HepG2 (cell line): Measurements from ENCODE around the gene SPTBN4. TPM values are rescaled to one million over a fixed set of nuclear protein-coding genes. Genes with fewer than 3 reads are reported as not detected.

Experiments used
- ATAC-seq: fragments of 200-7000 bp; cut with Tn5 transposase; 3 replicates; pipeline ENCODE4 v1.9.1; 2020; ENCODE audit warnings: mild to moderate bottlenecking, moderate library complexity
- BruUV-seq: library from RNA; stranded (reverse); fragments of 400-500 nt; replicated peaks from 2 replicates; lab custom pipeline; 2021; lab: Mats Ljungman, UMichigan
- CTCF ChIA-PET: fragments of 300-600 bp; formaldehyde crosslinking; extraction: SDS; loops from one replicate; lab custom pipeline; 2021; ENCODE audit warnings: low total read pairs, inconsistent platforms, low intra/inter-chr PET ratio; lab: Yijun Ruan, JAX
- POLR2A ChIA-PET: fragments of 350-600 bp; sonication (Branson Sonifier 250); formaldehyde crosslinking; loops from one replicate; lab custom pipeline; 2020; ENCODE audit warnings: antibody characterized with exemption, inconsistent platforms; lab: Yijun Ruan, JAX
- DNase-seq: peaks from one replicate; pipeline ENCODE4 v3.0.0-alpha.2; 2015; ENCODE audit warnings: low spot score
- FAIRE-seq: peaks from 3 replicates; lab custom pipeline; 2011; peaks lifted over from hg19 to GRCh38; lab: Jason Lieb, UNC
- H2AFZ ChIP-seq: one replicate; pipeline ENCODE4 v1.6.1; 2011; ENCODE audit warnings: low read length, inconsistent platforms
- H3K27ac ChIP-seq: fragments of 300-600 bp; 3 replicates; pipeline ENCODE4 v1.8.0; 2011; ENCODE audit warnings: mixed run types, mild to moderate bottlenecking, mixed read lengths, low read length, inconsistent platforms; ENCODE audit not compliant: insufficient read depth; ENCODE audit errors: extremely low read length
- H3K27me3 ChIP-seq, 2 experiments: fragments of 200-600 bp in 1 of 2; 2 replicates in 1 of 2; 3 replicates in 1 of 2; pipeline versions ENCODE4 v1.6.0 to v1.8.0; 2011; ENCODE audit warnings: low read length in 2 of 2, mild to moderate bottlenecking in 2 of 2, moderate library complexity in 2 of 2, inconsistent platforms in 1 of 2; ENCODE audit not compliant: insufficient read depth in 2 of 2, control insufficient read depth in 1 of 2
- H3K36me3 ChIP-seq, 2 experiments: fragments of 200-600 bp in 1 of 2; replicated peaks in 1 of 2; 2 replicates in 1 of 2; 3 replicates in 1 of 2; pipeline versions ENCODE4 v1.5.1 to v1.8.0; 2011; ENCODE audit warnings: low read length in 2 of 2, inconsistent platforms in 1 of 2; ENCODE audit not compliant: insufficient read depth in 2 of 2, control insufficient read depth in 1 of 2
- H3K4me1 ChIP-seq: 2 replicates; pipeline ENCODE4 v1.5.1; 2012; ENCODE audit warnings: low read length, inconsistent platforms; ENCODE audit not compliant: insufficient read depth
- H3K4me2 ChIP-seq: 2 replicates; pipeline ENCODE4 v1.6.0; 2011; ENCODE audit warnings: low read depth, low read length, inconsistent platforms
- H3K4me3 ChIP-seq, 3 experiments: fragments of 200-600 bp in 1 of 3; sonication (generic), shearing (Covaris generic) in 1 of 3; replicated peaks in 1 of 3; 2 replicates each; pipeline ENCODE4 v1.5.1; 2011 to 2016; ENCODE audit warnings: low read length in 3 of 3, inconsistent platforms in 2 of 3, low read depth in 2 of 3, mild to moderate bottlenecking in 2 of 3, control low read depth in 1 of 3, mixed read lengths in 1 of 3; ENCODE audit not compliant: insufficient read depth in 1 of 3
- H3K79me2 ChIP-seq: one replicate; pipeline ENCODE4 v1.6.1; 2011; ENCODE audit warnings: low read length, inconsistent platforms; ENCODE audit not compliant: insufficient read depth
- H3K9ac ChIP-seq: 2 replicates; pipeline ENCODE4 v1.6.0; 2011; ENCODE audit warnings: mild to moderate bottlenecking, low read depth, low read length, inconsistent platforms; ENCODE audit not compliant: insufficient read depth
- H3K9me3 ChIP-seq: 2 replicates; pipeline ENCODE4 v1.5.1; 2012; ENCODE audit warnings: mild to moderate bottlenecking, low read length
- H4K20me1 ChIP-seq: 2 replicates; pipeline ENCODE4 v1.6.0; 2011; ENCODE audit warnings: inconsistent platforms, mild to moderate bottlenecking, low read length, moderate library complexity; ENCODE audit not compliant: insufficient read depth
- AGO2 ChIP-seq: fragments of 200-400 bp; formaldehyde crosslinking; optimal IDR thresholded peaks from 2 replicates; pipeline ENCODE3; 2017; ENCODE audit warnings: mild to moderate bottlenecking, low read depth, low read length, moderate library complexity
- EEA1 ChIP-seq: sonication (generic); formaldehyde crosslinking; IDR thresholded peaks from 2 replicates; pipeline ENCODE4 v1.5.1; 2020; ENCODE audit warnings: mild to moderate bottlenecking, missing genetic modification reagents, borderline replicate concordance
- GLI4 ChIP-seq: sonication (generic); formaldehyde crosslinking; IDR thresholded peaks from 2 replicates; pipeline ENCODE4 v1.5.1; 2020; ENCODE audit warnings: missing genetic modification reagents, mild to moderate bottlenecking, moderate library complexity, borderline replicate concordance
- HNF4G ChIP-seq, 2 experiments: sonication (generic) in 1 of 2; formaldehyde crosslinking in 1 of 2; IDR thresholded peaks; 2 replicates each; pipeline versions ENCODE4 v1.4.0 to v1.6.1; 2011 to 2020; ENCODE audit warnings: borderline replicate concordance in 2 of 2, low read depth in 2 of 2, mild to moderate bottlenecking in 2 of 2, low read length in 1 of 2, missing genetic modification reagents in 1 of 2, moderate library complexity in 1 of 2
- MATR3 ChIP-seq: sonication (generic); formaldehyde crosslinking; IDR thresholded peaks from 2 replicates; pipeline ENCODE4 v1.4.0; 2020; ENCODE audit warnings: missing genetic modification reagents
- SOX5 ChIP-seq: IDR thresholded peaks from 2 replicates; pipeline ENCODE4 v1.6.1; 2016; ENCODE audit warnings: borderline replicate concordance
- TARDBP ChIP-seq: sonication (generic); formaldehyde crosslinking; IDR thresholded peaks from 2 replicates; pipeline ENCODE4 v1.8.0; 2022; ENCODE audit warnings: mild to moderate bottlenecking, missing genetic modification reagents
- ZNF3 ChIP-seq: IDR thresholded peaks from 2 replicates; pipeline ENCODE4 v1.7.0; 2017; ENCODE audit warnings: inconsistent platforms
- ZNF564 ChIP-seq: sonication (generic); formaldehyde crosslinking; IDR thresholded peaks from 2 replicates; pipeline ENCODE4 v1.8.1; 2023; ENCODE audit warnings: mild to moderate bottlenecking, missing genetic modification reagents
- ZNF567 ChIP-seq: sonication (generic); formaldehyde crosslinking; IDR thresholded peaks from 2 replicates; pipeline ENCODE4 v1.8.1; 2023; ENCODE audit warnings: mild to moderate bottlenecking, missing genetic modification reagents, borderline replicate concordance
- ZNF678 ChIP-seq: sonication (generic); formaldehyde crosslinking; IDR thresholded peaks from 2 replicates; pipeline ENCODE4 v1.4.0; 2020; ENCODE audit warnings: mild to moderate bottlenecking, missing genetic modification reagents
- ZNF879 ChIP-seq: sonication (generic); formaldehyde crosslinking; IDR thresholded peaks from 2 replicates; pipeline ENCODE4 v1.8.1; 2023; ENCODE audit warnings: missing genetic modification reagents
- WGBS: methylation state at CpG from one replicate; pipeline ENCODE4 v1.1.6; 2017; ENCODE audit warnings: low lambda C conversion rate; 5-methylcytosine and 5-hydroxymethylcytosine counted together
- in situ Hi-C: cut with HindIII; loops from 2 replicates; pipeline ENCODE4 v1.10.0; 2017; ENCODE audit warnings: low pct_unique_long_range_greater_than_20kb; ENCODE audit not compliant: extremely low pct_ligation_motif_present
- intact Hi-C: fragments of 100-400 bp; cut with micrococcal nuclease; formaldehyde crosslinking; loops from one replicate; pipeline ENCODE4 v1.10.0; 2022; ENCODE audit not compliant: unreplicated experiment
- polyA plus RNA-seq, 8 experiments: library from polyadenylated mRNA; depleted of rRNA in 3 of 8; stranded (reverse) in 7 of 8; unstranded in 1 of 8; fragments of >200 nt; fragmentation: Illumina TruSeq in 4 of 8; extraction: Trizol in 4 of 8; gene quantifications; 2 replicates each; pipeline versions ENCODE4 v1.2.1 to v1.2.3, GENCODE V29; 2011 to 2016; ENCODE audit warnings: low read depth in 4 of 8, missing spikeins in 1 of 8, mixed read lengths in 1 of 8; ENCODE audit not compliant: insufficient read depth in 1 of 8
- total RNA-seq, 5 experiments: library from RNA; depleted of rRNA; stranded (reverse); fragments of >200 nt; fragmentation: Illumina TruSeq; extraction: Trizol; gene quantifications; 2 replicates each; pipeline ENCODE4 v1.2.3, GENCODE V29; 2016; ENCODE audit warnings: low read depth in 1 of 5
- TF ChIP-seq, protein P1 (sequence below): sonication (generic); formaldehyde crosslinking; IDR thresholded peaks from 2 replicates; pipeline ENCODE4 v1.4.0; 2020; ENCODE audit warnings: missing genetic modification reagents
- TF ChIP-seq, protein P2 (sequence below): sonication (generic); formaldehyde crosslinking; IDR thresholded peaks from 2 replicates; pipeline ENCODE4 v1.4.0; 2020; ENCODE audit warnings: mild to moderate bottlenecking, missing genetic modification reagents
- TF ChIP-seq, protein P3 (sequence below): sonication (generic); formaldehyde crosslinking; IDR thresholded peaks from 2 replicates; pipeline ENCODE4 v1.4.0; 2020; ENCODE audit warnings: missing genetic modification reagents

SPTBN4 gene
- total and polyA plus RNA-seq, 2 of the 13 experiments (the other 11 are each of a cell fraction or from before 2014, with no cell fraction given): 0.11 TPM

DNA sequence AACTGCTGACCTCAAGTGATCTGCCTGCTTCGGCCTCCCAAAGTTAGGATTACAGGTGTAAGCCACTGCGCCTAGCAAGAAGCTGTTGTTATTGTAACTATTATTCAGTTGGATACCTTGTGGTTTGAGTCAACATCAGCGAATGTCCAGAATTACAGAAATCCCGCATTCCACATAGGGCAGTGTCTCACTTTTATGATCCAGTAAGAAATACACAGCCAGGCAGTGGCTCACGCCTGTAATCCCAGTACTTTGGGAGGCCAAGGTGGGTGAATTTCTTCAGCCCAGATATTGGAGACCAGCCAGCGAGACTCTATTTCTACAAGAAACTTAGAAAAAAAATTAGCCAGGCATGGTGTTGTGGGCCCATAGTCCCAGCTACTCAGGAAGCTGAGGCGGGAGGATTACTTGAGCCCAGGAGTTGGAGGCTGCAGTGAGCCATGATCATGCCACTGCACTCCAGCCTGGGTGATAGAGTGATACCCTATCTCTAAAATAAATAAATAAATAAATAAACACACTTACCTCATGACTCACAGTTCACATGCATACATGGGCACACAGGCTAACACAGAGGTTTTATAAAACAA lies 43.8 kb downstream of the SPTBN4 start:
- ChIA-PET CTCF (no interaction called here), POLR2A (no interaction called here)
- Histone ChIP-seq H3K4me1 (no peaks in the 10 kb centered on the region), H2AFZ (no peak overlapping the region), H3K36me3 (no peaks in the 10 kb centered on the region), H3K4me3 (no peak overlapping the region), H4K20me1 (no peaks in the 10 kb centered on the region), H3K27ac (no peak overlapping the region), H3K9ac (no peak overlapping the region), H3K4me2 (no peak overlapping the region), H3K79me2 (no peaks in the 10 kb centered on the region), H3K9me3 (no peaks in the 10 kb centered on the region), H3K27me3 (peaks cover 3 to 11% of the 10 kb centered on the region in 2 experiments; a peak in 3 of 5 replicates)
- DNase-seq (no peak), ATAC-seq (no peak), FAIRE-seq (no peak)
- intact Hi-C loops: no loop called here
- TF ChIP-seq, protein P1, sequence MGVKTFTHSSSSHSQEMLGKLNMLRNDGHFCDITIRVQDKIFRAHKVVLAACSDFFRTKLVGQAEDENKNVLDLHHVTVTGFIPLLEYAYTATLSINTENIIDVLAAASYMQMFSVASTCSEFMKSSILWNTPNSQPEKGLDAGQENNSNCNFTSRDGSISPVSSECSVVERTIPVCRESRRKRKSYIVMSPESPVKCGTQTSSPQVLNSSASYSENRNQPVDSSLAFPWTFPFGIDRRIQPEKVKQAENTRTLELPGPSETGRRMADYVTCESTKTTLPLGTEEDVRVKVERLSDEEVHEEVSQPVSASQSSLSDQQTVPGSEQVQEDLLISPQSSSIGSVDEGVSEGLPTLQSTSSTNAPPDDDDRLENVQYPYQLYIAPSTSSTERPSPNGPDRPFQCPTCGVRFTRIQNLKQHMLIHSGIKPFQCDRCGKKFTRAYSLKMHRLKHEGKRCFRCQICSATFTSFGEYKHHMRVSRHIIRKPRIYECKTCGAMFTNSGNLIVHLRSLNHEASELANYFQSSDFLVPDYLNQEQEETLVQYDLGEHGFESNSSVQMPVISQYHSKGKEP (CRISPR knock-in tag): no peak
- TF ChIP-seq, protein P2, sequence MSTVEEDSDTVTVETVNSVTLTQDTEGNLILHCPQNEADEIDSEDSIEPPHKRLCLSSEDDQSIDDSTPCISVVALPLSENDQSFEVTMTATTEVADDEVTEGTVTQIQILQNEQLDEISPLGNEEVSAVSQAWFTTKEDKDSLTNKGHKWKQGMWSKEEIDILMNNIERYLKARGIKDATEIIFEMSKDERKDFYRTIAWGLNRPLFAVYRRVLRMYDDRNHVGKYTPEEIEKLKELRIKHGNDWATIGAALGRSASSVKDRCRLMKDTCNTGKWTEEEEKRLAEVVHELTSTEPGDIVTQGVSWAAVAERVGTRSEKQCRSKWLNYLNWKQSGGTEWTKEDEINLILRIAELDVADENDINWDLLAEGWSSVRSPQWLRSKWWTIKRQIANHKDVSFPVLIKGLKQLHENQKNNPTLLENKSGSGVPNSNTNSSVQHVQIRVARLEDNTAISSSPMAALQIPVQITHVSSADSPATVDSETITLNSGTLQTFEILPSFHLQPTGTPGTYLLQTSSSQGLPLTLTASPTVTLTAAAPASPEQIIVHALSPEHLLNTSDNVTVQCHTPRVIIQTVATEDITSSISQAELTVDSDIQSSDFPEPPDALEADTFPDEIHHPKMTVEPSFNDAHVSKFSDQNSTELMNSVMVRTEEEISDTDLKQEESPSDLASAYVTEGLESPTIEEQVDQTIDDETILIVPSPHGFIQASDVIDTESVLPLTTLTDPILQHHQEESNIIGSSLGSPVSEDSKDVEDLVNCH (CRISPR knock-in tag): no peak
- no peak for TF ChIP-seq SOX5 (CRISPR knock-in tag)
- TF ChIP-seq, protein P3, sequence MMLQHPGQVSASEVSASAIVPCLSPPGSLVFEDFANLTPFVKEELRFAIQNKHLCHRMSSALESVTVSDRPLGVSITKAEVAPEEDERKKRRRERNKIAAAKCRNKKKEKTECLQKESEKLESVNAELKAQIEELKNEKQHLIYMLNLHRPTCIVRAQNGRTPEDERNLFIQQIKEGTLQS: no peak
- no peak for TF ChIP-seq MATR3
- no peak for TF ChIP-seq HNF4G (IDR thresholded peaks at IDR 0.05; ENCODE audit: borderline replicate concordance, low read depth, low read length)
- TF ChIP-seq HNF4G (CRISPR knock-in tag; IDR thresholded peaks at IDR 0.05; ENCODE audit: borderline replicate concordance, low read depth): no peak
- TF ChIP-seq ZNF564 (CRISPR knock-in tag): no peak
- TF ChIP-seq GLI4 (CRISPR knock-in tag): no peak
- TF ChIP-seq TARDBP (CRISPR knock-in tag): no peak
- TF ChIP-seq AGO2: no peak
- TF ChIP-seq ZNF879 (CRISPR knock-in tag): no peak
- no peak for TF ChIP-seq ZNF567
- no peak for TF ChIP-seq ZNF678 (CRISPR knock-in tag)
- no peak for TF ChIP-seq EEA1 (CRISPR knock-in tag)
- no peak for TF ChIP-seq ZNF3 (CRISPR knock-in tag)
- 35% methylated on average over 6 of the region's 7 CpGs for WGBS
- in situ Hi-C loops: no loop called here
- no TSS peak for BruUV-seq
